SK-N-SH treated with all-trans-retinoic acid at 6 μM for 48 hours (cell line): ENCODE data around the gene LSM3.

Experiments
- ATAC-seq: fragments of 200-7000 bp; cut with Tn5 transposase; 3 replicates; pipeline ENCODE4 v1.9.1; 2020; ENCODE audit warnings: mild to moderate bottlenecking, moderate library complexity
- ARNTL ChIP-seq: fragments of 450-650 bp; formaldehyde crosslinking; IDR thresholded peaks from 2 replicates; pipeline ENCODE4 v1.5.0; 2020; ENCODE audit warnings: low read depth, mild to moderate bottlenecking, moderate library complexity, borderline replicate concordance
- CREB5 ChIP-seq: fragments of 250-450 bp; sonication (Bioruptor Pico); IDR thresholded peaks from 2 replicates; pipeline ENCODE4 v1.5.1; 2020; ENCODE audit warnings: low read depth, mild to moderate bottlenecking, moderate library complexity
- CSDC2 ChIP-seq: fragments of 250-450 bp; sonication (Bioruptor Pico); IDR thresholded peaks from 2 replicates; pipeline ENCODE4 v1.5.0; 2020; ENCODE audit warnings: mild to moderate bottlenecking, moderate library complexity
- ESRRG ChIP-seq: fragments of 250-450 bp; sonication (Bioruptor Pico); IDR thresholded peaks from 2 replicates; pipeline ENCODE4 v1.6.1; 2021; ENCODE audit warnings: mild to moderate bottlenecking
- GLIS3 ChIP-seq: fragments of 250-450 bp; sonication (Bioruptor Pico); IDR thresholded peaks from 2 replicates; pipeline ENCODE4 v1.5.0; 2020; ENCODE audit warnings: mild to moderate bottlenecking, moderate library complexity
- ISL1 ChIP-seq: fragments of 250-450 bp; sonication (Bioruptor Pico); IDR thresholded peaks from 2 replicates; pipeline ENCODE4 v2.1.2; 2022; ENCODE audit warnings: mild to moderate bottlenecking, moderate library complexity
- OSR1 ChIP-seq: fragments of 250-450 bp; sonication (Bioruptor Pico); IDR thresholded peaks from 2 replicates; pipeline ENCODE4 v1.8.0; 2022; ENCODE audit warnings: moderate library complexity, mild to moderate bottlenecking, inconsistent platforms
- PPARA ChIP-seq: fragments of 250-450 bp; sonication (Bioruptor Pico); IDR thresholded peaks from 2 replicates; pipeline ENCODE4 v1.5.0; 2020; ENCODE audit warnings: mild to moderate bottlenecking, borderline replicate concordance
- RARB ChIP-seq: fragments of 250-450 bp; sonication (Bioruptor Pico); IDR thresholded peaks from 2 replicates; pipeline ENCODE4 v1.8.0; 2021; ENCODE audit warnings: mild to moderate bottlenecking, moderate library complexity
- SNAI2 ChIP-seq: fragments of 250-450 bp; sonication (Bioruptor Pico); IDR thresholded peaks from 2 replicates; pipeline ENCODE4 v1.5.0; 2020; ENCODE audit warnings: mild to moderate bottlenecking, moderate library complexity
- TCF4 ChIP-seq: fragments of 250-450 bp; sonication (Bioruptor Pico); IDR thresholded peaks from 2 replicates; pipeline ENCODE4 v1.8.0; 2021; ENCODE audit warnings: mild to moderate bottlenecking, moderate library complexity, borderline replicate concordance
- ZC3H10 ChIP-seq: fragments of 250-450 bp; sonication (Bioruptor Pico); IDR thresholded peaks from 2 replicates; pipeline ENCODE4 v1.5.1; 2021; ENCODE audit warnings: mild to moderate bottlenecking, moderate library complexity
- ZFP3 ChIP-seq: fragments of 250-450 bp; sonication (Bioruptor Pico); IDR thresholded peaks from 2 replicates; pipeline ENCODE4 v1.5.0; 2020; ENCODE audit warnings: mild to moderate bottlenecking, moderate library complexity
- ZFP30 ChIP-seq: fragments of 450-650 bp; formaldehyde crosslinking; IDR thresholded peaks from 2 replicates; pipeline ENCODE4 v1.5.0; 2022; ENCODE audit warnings: mild to moderate bottlenecking, moderate library complexity
- ZNF565 ChIP-seq: fragments of 450-650 bp; formaldehyde crosslinking; conservative IDR thresholded peaks from 2 replicates; pipeline ENCODE4 v1.5.0; 2020; ENCODE audit warnings: low read depth, mild to moderate bottlenecking, moderate library complexity
- ZNF70 ChIP-seq: fragments of 450-650 bp; formaldehyde crosslinking; IDR thresholded peaks from 2 replicates; pipeline ENCODE4 v1.5.0; 2020; ENCODE audit warnings: mild to moderate bottlenecking, moderate library complexity
- ZNF8 ChIP-seq: fragments of 450-650 bp; formaldehyde crosslinking; IDR thresholded peaks from 2 replicates; pipeline ENCODE4 v1.5.0; 2020; ENCODE audit warnings: mild to moderate bottlenecking, moderate library complexity
- TF ChIP-seq, protein P1 (sequence below): fragments of 250-450 bp; sonication (Bioruptor Pico); IDR thresholded peaks from 2 replicates; pipeline ENCODE4 v1.8.0; 2020; ENCODE audit warnings: mild to moderate bottlenecking, moderate library complexity, borderline replicate concordance
- TF ChIP-seq, protein P2 (sequence below): fragments of 250-450 bp; sonication (Bioruptor Pico); IDR thresholded peaks from 2 replicates; pipeline ENCODE4 v1.5.1; 2021; ENCODE audit warnings: mild to moderate bottlenecking, moderate library complexity
- TF ChIP-seq, protein P3 (sequence below): fragments of 250-450 bp; sonication (Bioruptor Pico); IDR thresholded peaks from 2 replicates; pipeline ENCODE4 v1.8.0; 2021; ENCODE audit warnings: low read depth, mild to moderate bottlenecking, moderate library complexity, borderline replicate concordance
- TF ChIP-seq, protein P4 (sequence below): fragments of 250-450 bp; sonication (Bioruptor Pico); IDR thresholded peaks from 2 replicates; pipeline ENCODE4 v1.5.0; 2020; ENCODE audit warnings: mild to moderate bottlenecking, moderate library complexity

Gene LSM3

GRCh38 chr3:14181253-14181652 lies 2.6 kb downstream of the LSM3 start:
- no peak for ATAC-seq
- TF ChIP-seq, protein P1, sequence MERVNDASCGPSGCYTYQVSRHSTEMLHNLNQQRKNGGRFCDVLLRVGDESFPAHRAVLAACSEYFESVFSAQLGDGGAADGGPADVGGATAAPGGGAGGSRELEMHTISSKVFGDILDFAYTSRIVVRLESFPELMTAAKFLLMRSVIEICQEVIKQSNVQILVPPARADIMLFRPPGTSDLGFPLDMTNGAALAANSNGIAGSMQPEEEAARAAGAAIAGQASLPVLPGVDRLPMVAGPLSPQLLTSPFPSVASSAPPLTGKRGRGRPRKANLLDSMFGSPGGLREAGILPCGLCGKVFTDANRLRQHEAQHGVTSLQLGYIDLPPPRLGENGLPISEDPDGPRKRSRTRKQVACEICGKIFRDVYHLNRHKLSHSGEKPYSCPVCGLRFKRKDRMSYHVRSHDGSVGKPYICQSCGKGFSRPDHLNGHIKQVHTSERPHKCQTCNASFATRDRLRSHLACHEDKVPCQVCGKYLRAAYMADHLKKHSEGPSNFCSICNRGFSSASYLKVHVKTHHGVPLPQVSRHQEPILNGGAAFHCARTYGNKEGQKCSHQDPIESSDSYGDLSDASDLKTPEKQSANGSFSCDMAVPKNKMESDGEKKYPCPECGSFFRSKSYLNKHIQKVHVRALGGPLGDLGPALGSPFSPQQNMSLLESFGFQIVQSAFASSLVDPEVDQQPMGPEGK = no peak
- TF ChIP-seq OSR1 (CRISPR knock-in tag) (no peak), CSDC2 (no peak), ZNF70 (CRISPR knock-in tag) (no peak), SNAI2 (CRISPR knock-in tag) (no peak), ZC3H10 (CRISPR knock-in tag) (no peak), ZNF565 (CRISPR knock-in tag) (no peak), PPARA (CRISPR knock-in tag) (no peak), GLIS3 (CRISPR knock-in tag) (no peak)
- TF ChIP-seq, protein P2, sequence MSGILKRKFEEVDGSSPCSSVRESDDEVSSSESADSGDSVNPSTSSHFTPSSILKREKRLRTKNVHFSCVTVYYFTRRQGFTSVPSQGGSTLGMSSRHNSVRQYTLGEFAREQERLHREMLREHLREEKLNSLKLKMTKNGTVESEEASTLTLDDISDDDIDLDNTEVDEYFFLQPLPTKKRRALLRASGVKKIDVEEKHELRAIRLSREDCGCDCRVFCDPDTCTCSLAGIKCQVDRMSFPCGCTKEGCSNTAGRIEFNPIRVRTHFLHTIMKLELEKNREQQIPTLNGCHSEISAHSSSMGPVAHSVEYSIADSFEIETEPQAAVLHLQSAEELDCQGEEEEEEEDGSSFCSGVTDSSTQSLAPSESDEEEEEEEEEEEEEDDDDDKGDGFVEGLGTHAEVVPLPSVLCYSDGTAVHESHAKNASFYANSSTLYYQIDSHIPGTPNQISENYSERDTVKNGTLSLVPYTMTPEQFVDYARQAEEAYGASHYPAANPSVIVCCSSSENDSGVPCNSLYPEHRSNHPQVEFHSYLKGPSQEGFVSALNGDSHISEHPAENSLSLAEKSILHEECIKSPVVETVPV (CRISPR knock-in tag) = no peak
- TF ChIP-seq, protein P3, sequence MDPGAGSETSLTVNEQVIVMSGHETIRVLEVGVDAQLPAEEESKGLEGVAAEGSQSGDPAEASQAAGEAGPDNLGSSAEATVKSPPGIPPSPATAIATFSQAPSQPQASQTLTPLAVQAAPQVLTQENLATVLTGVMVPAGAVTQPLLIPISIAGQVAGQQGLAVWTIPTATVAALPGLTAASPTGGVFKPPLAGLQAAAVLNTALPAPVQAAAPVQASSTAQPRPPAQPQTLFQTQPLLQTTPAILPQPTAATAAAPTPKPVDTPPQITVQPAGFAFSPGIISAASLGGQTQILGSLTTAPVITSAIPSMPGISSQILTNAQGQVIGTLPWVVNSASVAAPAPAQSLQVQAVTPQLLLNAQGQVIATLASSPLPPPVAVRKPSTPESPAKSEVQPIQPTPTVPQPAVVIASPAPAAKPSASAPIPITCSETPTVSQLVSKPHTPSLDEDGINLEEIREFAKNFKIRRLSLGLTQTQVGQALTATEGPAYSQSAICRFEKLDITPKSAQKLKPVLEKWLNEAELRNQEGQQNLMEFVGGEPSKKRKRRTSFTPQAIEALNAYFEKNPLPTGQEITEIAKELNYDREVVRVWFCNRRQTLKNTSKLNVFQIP (CRISPR knock-in tag) = no peak

DNA sequence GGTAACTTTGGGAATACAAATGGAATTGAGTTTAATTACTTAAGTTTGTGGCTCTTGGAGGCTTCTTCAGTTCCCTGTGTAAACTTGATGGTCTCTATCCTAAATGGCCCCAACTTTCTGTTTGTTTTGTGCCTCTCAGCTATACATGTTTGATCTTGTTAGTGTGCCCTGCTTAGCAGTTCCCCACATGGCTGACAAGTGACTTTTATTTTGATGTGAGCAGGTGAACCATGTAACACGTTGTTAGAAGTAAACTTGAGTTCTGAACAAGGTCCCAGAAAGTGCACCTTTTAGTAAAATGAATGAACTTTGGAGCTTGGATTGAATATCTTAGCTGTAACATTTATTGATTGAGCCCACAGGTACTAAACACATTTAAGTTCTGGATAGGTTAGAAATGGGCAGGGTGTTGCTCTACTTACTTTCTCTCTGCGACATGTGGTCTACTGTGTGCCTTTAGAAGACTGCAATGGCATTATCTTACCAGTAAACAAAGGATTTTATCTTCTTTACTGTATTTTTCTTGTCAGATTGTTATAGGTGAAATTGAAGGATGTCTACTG lies 4.5 kb downstream of the LSM3 start:
- TF ChIP-seq, protein P1 = no peak
- TF ChIP-seq GLIS3 (CRISPR knock-in tag) (no peak), ZNF8 (CRISPR knock-in tag) (no peak), OSR1 (CRISPR knock-in tag) (no peak), ZFP3 (CRISPR knock-in tag) (no peak), ZNF70 (CRISPR knock-in tag) (no peak), TCF4 (no peak), SNAI2 (CRISPR knock-in tag) (no peak), RARB (CRISPR knock-in tag) (no peak), CREB5 (CRISPR knock-in tag) (no peak), ARNTL (CRISPR knock-in tag) (no peak), ZNF565 (CRISPR knock-in tag) (no peak), ISL1 (CRISPR knock-in tag) (no peak), ZFP30 (no peak), ESRRG (CRISPR knock-in tag) (no peak), ZC3H10 (CRISPR knock-in tag) (no peak)
- TF ChIP-seq, protein P3 (CRISPR knock-in tag) = no peak
- TF ChIP-seq, protein P4, sequence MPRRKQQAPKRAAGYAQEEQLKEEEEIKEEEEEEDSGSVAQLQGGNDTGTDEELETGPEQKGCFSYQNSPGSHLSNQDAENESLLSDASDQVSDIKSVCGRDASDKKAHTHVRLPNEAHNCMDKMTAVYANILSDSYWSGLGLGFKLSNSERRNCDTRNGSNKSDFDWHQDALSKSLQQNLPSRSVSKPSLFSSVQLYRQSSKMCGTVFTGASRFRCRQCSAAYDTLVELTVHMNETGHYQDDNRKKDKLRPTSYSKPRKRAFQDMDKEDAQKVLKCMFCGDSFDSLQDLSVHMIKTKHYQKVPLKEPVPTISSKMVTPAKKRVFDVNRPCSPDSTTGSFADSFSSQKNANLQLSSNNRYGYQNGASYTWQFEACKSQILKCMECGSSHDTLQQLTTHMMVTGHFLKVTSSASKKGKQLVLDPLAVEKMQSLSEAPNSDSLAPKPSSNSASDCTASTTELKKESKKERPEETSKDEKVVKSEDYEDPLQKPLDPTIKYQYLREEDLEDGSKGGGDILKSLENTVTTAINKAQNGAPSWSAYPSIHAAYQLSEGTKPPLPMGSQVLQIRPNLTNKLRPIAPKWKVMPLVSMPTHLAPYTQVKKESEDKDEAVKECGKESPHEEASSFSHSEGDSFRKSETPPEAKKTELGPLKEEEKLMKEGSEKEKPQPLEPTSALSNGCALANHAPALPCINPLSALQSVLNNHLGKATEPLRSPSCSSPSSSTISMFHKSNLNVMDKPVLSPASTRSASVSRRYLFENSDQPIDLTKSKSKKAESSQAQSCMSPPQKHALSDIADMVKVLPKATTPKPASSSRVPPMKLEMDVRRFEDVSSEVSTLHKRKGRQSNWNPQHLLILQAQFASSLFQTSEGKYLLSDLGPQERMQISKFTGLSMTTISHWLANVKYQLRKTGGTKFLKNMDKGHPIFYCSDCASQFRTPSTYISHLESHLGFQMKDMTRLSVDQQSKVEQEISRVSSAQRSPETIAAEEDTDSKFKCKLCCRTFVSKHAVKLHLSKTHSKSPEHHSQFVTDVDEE (CRISPR knock-in tag) = no peak
- ATAC-seq = no peak
